ENCODE results near the gene NEDD9.

The NEDD9 gene

GRCh38 chr6:11143394-11144371 is 88.8 kb downstream of the NEDD9 start:
- peak; percentile 4 for TF ChIP-seq CTCF (conservative IDR thresholded peaks at IDR 0.05; ENCODE audit: low read depth, low read length)
- peak; percentile 95 for DNase-seq (ENCODE audit: low read depth)
- H3K4me3 ChIP-seq (ENCODE audit: low read depth, low read length), result no peak overlapping the region

- no peak for TF ChIP-seq CTCF (conservative IDR thresholded peaks at IDR 0.05; ENCODE audit: low read depth, low read length)
- no peak for DNase-seq (ENCODE audit: low read depth)
- H3K4me3 ChIP-seq (ENCODE audit: low read depth, low read length), result no peak overlapping the region
These were observed 90.0 kb downstream of the NEDD9 start for GRCh38 chr6:11142296-11143027.

GRCh38 chr6:11141295-11141694 is 91.2 kb downstream of the NEDD9 start:
- no peak for DNase-seq (ENCODE audit: low read depth)
- TF ChIP-seq CTCF (conservative IDR thresholded peaks at IDR 0.05; ENCODE audit: low read depth, low read length), result no peak
- no peak overlapping the region for H3K4me3 ChIP-seq (ENCODE audit: low read depth, low read length)

- peak; percentile 24 for DNase-seq (ENCODE audit: low read depth)
- no peak overlapping the region for H3K4me3 ChIP-seq (ENCODE audit: low read depth, low read length)
- TF ChIP-seq CTCF (conservative IDR thresholded peaks at IDR 0.05; ENCODE audit: low read depth, low read length), result no peak
These were observed 92.4 kb downstream of the NEDD9 start for GRCh38 chr6:11140056-11140455.

- TF ChIP-seq CTCF (conservative IDR thresholded peaks at IDR 0.05; ENCODE audit: low read depth, low read length), result no peak
- DNase-seq (ENCODE audit: low read depth), result peak; percentile 55
- no peak overlapping the region for H3K4me3 ChIP-seq (ENCODE audit: low read depth, low read length)
These were observed 93.2 kb downstream of the NEDD9 start for GRCh38 chr6:11139051-11139960.

- no peak for DNase-seq (ENCODE audit: low read depth)
- no peak overlapping the region for H3K4me3 ChIP-seq (ENCODE audit: low read depth, low read length)
- no peak for TF ChIP-seq CTCF (conservative IDR thresholded peaks at IDR 0.05; ENCODE audit: low read depth, low read length)
These were observed 95.7 kb downstream of the NEDD9 start for GRCh38 chr6:11136809-11137208.

Measured in choroid plexus epithelial cell (primary cell).